Hematopoietic multipotent progenitor cell treated with erythropoietin and hydrocortisone succinate and interleukin-3 and kit ligand, for 6 days (in vitro differentiated cells): ENCODE results near the gene KIF16B.

Experiments used
- DNase-seq: peaks from one replicate; pipeline ENCODE4 v3.0.0-alpha.2; 2015

KIF16B gene

GRCh38 chr20:16424780-16425179, 148.5 kb downstream of the KIF16B start:
- DNase-seq: no peak

DNA sequence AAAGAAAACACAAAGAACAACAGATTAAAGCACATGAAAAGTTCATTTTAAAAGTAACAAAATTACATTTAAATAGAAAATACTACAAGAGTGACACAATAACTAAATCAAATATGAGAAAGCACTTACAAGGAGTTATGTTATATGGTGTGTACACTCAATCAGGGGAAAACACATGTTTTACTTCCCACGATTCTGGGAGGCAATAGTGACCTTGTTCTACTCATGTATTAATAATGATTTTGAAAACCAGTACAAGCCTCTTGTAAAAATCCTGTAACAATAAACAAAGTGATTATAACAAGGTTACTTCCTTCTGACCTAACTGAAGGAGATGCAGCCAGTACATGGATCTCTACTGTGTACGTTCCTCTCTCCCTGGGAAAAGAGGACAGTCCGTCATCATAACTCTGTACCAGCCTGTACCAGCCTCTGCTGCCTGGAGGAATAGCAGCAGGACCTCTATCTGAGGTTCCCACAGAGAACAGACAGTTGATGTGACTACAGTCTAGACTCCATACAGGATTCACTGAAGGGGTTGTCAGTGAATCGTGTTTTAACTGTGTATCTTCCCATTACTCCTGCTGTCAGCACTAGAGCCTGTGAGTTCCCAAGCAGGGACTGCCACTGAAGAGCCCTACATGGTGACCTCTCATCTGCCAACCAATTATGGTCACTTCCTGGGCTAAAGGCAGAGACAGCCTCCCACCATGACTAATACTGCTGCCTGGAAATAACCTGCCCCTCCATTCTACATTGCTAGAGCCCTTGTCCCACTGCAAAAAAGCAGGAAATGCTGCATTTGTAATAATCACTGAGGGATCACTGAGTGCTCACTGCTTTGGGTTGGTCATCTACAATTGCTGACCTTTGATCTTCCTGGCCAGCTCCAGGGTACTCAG, 149.7 kb downstream of the KIF16B start:
- no peak for DNase-seq

- no peak for DNase-seq
Observed at GRCh38 chr20:16419138-16419715, 154.0 kb downstream of the KIF16B start.

- no peak for DNase-seq
Observed at GRCh38 chr20:16418616-16419015, 154.6 kb downstream of the KIF16B start.

DNA sequence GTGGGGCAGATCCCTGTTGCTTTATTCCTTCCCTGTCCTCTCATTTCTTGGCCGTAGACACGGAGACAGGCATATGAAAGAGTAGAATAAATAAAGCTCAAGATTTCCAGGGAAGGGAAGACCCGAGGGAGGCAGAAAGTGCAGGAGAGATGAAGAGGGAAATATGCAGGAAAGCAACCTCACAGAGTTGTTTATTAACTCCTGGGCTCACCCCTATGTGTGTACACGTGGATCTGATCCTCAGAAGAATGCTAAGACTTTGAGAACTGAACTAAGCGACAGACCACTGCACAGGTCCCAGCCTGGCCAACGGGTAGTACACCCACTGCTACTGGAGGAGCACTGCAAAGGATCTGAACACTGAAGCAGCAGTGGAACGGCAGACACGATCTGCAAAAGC, 156.2 kb downstream of the KIF16B start:
- no peak for DNase-seq

DNA sequence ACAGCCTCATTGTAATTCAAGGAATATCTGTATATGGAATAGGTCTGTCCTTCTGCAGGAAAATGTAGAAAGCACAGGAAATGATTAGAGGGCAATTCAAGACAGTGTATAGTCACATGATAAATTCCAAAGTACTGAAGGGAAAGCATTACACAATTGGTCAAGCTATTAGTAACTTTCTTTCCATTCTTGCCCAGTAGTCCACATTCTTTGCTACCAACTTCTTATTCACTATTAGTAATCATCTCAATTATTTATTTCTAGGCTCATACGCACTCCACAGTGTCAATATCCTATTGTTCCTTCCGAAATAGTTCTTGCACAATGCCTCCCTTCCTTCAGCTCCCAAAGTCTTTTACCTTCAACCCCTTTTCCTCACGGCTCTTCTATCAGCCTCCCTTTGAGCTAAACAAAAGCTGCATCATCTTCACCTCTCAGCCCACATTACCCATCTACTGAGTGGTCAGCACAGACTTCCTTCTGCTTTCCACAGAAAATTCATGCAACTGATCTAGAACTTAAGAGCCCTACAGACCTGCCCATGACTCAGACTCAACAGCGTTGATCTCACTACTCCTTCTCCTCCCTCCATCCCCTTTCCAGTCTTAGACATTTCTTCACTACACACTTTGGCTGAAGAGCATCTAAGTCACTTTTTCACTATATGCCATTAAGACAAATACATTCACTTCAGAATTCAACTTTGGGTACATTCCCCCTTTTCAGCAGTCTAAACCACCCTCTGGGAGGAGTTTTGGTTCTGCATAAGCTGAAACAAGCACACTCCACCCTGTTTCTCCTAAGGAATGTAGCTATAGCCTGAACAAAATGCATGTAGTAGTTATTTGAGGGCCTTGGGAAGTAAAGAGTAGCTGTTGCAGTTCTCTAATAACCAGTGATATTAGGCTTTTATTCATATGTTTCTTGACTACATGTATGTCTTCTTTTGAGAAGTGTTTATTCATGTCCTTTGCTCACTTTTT, 157.9 kb downstream of the KIF16B start:
- DNase-seq: no peak

DNA sequence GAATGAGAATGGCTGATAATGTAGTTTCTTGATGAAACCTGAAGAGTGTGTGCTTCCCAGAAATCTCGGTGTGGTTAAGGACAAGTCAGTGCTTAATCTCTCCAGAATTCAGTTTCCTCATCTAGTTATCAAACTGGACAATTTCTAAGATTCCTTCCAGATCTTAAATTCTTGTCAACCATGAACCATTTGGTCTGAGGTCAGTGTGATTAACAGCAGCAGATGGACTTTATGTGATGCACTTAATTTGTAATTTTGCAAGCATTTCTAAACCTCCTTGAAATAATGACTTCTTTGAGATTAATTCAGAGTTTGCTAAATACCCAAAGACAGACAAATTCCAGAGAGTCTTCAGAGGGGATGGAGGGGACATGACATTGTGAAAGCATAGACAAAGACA, 160.3 kb downstream of the KIF16B start:
- DNase-seq: no peak

- DNase-seq: peak; percentile 62
Observed at GRCh38 chr20:16411361-16411760, 161.9 kb downstream of the KIF16B start.

- no peak for DNase-seq
Observed at GRCh38 chr20:16410626-16411025, 162.6 kb downstream of the KIF16B start.

DNA sequence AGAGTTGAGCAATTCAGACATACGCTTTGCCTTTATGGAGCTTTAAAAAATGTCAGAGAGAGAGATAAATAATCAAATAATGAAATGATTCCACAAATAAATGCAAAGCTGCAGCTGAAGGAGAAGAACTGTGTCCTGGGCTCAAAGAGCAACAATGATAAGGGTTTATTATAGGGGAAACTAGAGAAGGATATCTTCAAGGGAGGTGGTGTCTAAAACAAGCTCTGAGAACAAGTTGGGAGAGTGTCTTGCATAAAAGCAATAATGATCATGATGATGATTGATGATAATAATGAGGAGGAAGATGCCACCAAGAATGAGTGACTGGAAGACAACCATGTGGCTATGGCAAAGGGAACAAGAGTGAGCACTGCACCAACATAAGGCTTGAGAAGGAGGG, 164.3 kb downstream of the KIF16B start:
- DNase-seq: no peak

- DNase-seq: no peak
Observed at GRCh38 chr20:16407251-16408067, 165.8 kb downstream of the KIF16B start.

GRCh38 chr20:16405254-16405653, 168.0 kb downstream of the KIF16B start:
- no peak for DNase-seq

DNA sequence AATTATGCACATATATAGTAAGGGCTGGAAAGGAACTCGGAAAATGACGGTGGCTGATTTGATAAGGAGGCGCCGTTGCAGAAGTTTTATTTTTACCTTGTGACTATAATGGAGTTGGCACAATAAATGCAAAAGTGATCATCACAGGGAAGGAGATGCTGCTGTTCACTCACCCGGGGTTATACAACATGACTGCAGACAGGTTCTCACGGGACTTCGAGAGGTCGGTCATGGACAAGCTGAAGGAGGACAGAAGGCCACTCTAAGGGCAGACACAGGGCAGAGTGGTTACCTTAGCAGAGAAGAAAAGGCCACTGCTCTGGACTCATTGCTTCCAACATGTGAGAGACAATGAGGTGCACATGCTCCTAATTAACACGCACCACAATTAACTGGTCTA, 168.6 kb downstream of the KIF16B start:
- DNase-seq: no peak

GRCh38 chr20:16404171-16404570, 169.1 kb downstream of the KIF16B start:
- DNase-seq: no peak

GRCh38 chr20:16400234-16400633, 173.0 kb downstream of the KIF16B start:
- no peak for DNase-seq

GRCh38 chr20:16399801-16400200, 173.4 kb downstream of the KIF16B start:
- no peak for DNase-seq

DNA sequence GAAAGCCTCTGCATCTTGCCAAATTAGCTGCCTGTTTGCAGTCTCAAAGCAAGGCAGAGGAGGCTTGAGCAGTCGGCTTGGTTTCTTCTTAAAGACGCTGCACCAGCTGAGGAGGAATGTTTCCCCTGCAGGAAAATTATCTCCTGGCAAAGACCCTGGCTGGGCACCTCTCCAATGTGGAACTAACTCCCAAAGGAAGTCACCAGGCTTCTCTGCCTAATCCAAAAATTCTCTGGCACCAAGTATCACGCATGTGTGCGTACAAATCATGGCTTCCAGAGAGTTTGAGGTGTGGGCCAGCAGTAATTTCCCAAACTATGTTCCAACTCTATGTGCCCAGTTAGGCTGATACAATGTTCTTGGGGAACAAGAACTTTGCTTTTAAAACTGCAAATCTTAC, 176.2 kb downstream of the KIF16B start:
- no peak for DNase-seq

DNA sequence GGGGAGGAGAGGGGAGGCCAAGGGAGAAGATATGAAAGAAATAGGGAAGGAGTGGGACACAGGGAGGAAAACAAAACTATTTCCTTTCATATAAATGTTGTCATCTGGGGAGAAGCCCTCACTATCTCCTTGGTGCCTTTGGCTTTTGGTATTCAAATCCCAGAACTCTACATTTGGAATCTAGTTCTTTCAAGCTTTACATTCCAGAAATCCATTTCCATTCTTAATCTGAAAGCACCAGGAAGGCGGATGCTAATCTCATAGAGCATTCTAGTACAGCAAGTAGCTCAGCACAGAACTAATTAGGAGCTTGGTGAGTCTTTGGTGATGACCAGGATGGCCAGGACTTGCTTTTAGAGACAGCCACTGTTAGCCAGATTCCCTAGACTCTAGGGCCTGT, 177.9 kb downstream of the KIF16B start:
- DNase-seq: no peak

GRCh38 chr20:16394784-16395183, 178.5 kb downstream of the KIF16B start:
- DNase-seq: no peak

DNA sequence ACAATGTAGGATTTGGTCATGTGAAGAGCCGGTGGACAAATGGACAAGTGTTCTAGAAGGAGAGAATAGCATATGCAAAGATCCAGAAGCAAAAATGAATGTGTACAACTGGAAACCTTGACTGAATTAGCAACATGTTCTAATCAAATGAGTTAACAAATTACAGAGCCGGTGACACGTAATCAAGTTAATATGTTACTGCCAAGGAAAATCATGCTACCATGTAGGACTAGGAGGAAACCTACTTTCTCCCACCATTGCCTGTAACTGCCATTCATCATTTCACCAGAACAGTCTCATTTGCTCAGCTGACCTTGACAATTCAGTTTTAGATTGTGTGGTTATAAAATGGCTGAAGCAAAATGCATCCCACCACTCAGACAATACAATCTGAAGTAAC, 179.4 kb downstream of the KIF16B start:
- DNase-seq: no peak

DNA sequence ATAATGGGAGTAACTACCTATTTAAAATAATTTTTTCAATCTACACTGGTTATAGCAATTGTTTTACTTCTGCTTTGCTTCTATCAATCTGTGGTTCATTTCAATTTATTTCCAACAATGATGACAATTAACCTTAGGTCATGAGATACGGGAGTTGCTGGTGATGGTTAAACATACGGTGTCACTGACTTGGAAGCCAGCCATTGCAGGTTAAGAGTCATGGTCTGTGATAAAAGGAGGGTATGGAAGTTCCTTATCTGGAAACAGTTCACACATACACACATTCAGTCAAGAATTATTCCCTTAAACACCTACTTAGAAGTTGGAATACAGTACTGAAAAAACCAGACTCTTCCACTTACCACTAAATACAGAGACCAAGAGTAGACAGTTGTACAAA, 180.0 kb downstream of the KIF16B start:
- no peak for DNase-seq

DNA sequence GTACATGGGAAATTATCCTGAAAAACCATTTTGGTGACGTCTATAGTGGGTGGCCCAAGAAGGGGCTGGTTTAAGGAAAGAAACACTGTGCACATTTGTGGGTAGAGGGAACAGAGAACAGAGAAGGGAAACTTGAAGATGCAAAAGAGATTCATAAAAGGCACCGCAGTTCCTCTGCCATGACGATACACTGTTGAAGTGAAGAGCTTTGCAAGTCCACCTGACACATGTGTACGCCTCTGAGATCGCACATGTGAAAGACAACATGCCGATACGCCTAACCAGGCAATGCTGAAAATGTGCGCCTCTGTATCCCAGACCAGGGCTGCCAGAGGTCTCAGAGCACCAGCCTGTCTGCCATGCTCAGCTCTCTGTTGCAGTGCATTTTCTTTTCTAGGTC, 180.9 kb downstream of the KIF16B start:
- DNase-seq: no peak

GRCh38 chr20:16390991-16391390, 182.3 kb downstream of the KIF16B start:
- DNase-seq: no peak
